NB4 (cell line): ENCODE data around the gene PPP2R5C.

Experiments used
- DNase-seq: peaks from one replicate; pipeline ENCODE4 v3.0.0; 2010; ENCODE audit warnings: low read depth
- H3K4me3 ChIP-seq: one replicate; pipeline ENCODE4 v1.5.1; 2011; ENCODE audit warnings: mild to moderate bottlenecking, low read depth, low read length, moderate library complexity
- CTCF ChIP-seq: IDR thresholded peaks from one replicate; pipeline ENCODE4 v1.5.1; 2012; ENCODE audit warnings: low read depth, low read length
- MAX ChIP-seq: IDR thresholded peaks from 2 replicates; pipeline ENCODE4 v1.6.1; 2011; ENCODE audit warnings: low read depth, low read length
- MYC ChIP-seq: IDR thresholded peaks from 2 replicates; pipeline ENCODE4 v1.6.1; 2011; ENCODE audit warnings: low read depth, low read length
- POLR2A ChIP-seq: IDR thresholded peaks from 2 replicates; pipeline ENCODE4 v1.6.1; 2011; ENCODE audit warnings: mild to moderate bottlenecking; ENCODE audit not compliant: insufficient read length; ENCODE audit errors: extremely low read depth

Gene PPP2R5C

GRCh38 chr14:101776344-101776743 lies 14.8 kb downstream of the PPP2R5C start:
- DNase-seq: no peak
- H3K4me3 ChIP-seq: no peak overlapping the region
- TF ChIP-seq CTCF: no peak
- TF ChIP-seq MAX: no peak
- no peak for TF ChIP-seq POLR2A
- TF ChIP-seq MYC: no peak

- TF ChIP-seq POLR2A (no peak), CTCF (no peak), MAX (no peak), MYC (no peak)
- no peak overlapping the region for H3K4me3 ChIP-seq
- DNase-seq: no peak
Measured at GRCh38 chr14:101780390-101780789, 18.9 kb downstream of the PPP2R5C start.

- H3K4me3 ChIP-seq: no peak overlapping the region
- TF ChIP-seq CTCF (no peak), MAX (no peak), MYC (no peak), POLR2A (no peak)
- DNase-seq: no peak
Measured at GRCh38 chr14:101780887-101781239, 19.4 kb downstream of the PPP2R5C start.

GRCh38 chr14:101781240-101782061 lies 19.9 kb downstream of the PPP2R5C start:
- TF ChIP-seq CTCF: no peak
- no peak for TF ChIP-seq MYC
- TF ChIP-seq POLR2A: no peak
- TF ChIP-seq MAX: no peak
- no peak overlapping the region for H3K4me3 ChIP-seq
- DNase-seq: no peak

- TF ChIP-seq CTCF: no peak
- no peak for TF ChIP-seq POLR2A
- TF ChIP-seq MYC: no peak
- TF ChIP-seq MAX: no peak
- DNase-seq: no peak
- no peak overlapping the region for H3K4me3 ChIP-seq
Measured at GRCh38 chr14:101783260-101784016, 21.9 kb downstream of the PPP2R5C start.
